Measurements from ENCODE around the gene RHBDL3. TPM values are rescaled to one million over a fixed set of nuclear protein-coding genes. Genes with fewer than 3 reads are reported as not detected.

RHBDL3 gene
- total RNA-seq, result under 1 TPM in 1 of 5 donors, not detected in 4; 0.07 TPM
- total RNA-seq (2013), result not detected
- 0 to 0.97 (median 0.10) reads per million in 29 experiments for total RNA-seq

- Histone ChIP-seq H3K9me3 (no peaks in the 10 kb centered on the region), H3K27me3 (replicated peaks in 1 of 2; ENCODE audit: control insufficient read depth in 2 of 2, extremely low read depth in 1 of 2, insufficient read depth in 2 of 2, low read length in 1 of 2) (peaks cover 26 to 65% of the 10 kb centered on the region in 2 experiments), H3K27ac (ENCODE audit: low read length) (no peak within 1 kb of the TSS), H3K36me3 (ENCODE audit: control insufficient read depth in 2 of 2, extremely low read depth in 1 of 2, insufficient read depth in 1 of 2, low read length in 1 of 2) (no peaks in the 10 kb centered on the region), H3K4me3 (ENCODE audit: control insufficient read depth in 1 of 2, extremely low read depth in 1 of 2, low read length in 1 of 2) (peak within 1 kb of the TSS; percentile 48 to 69), H3K4me1 (ENCODE audit: control insufficient read depth in 1 of 2, extremely low read depth in 1 of 2, insufficient read depth in 2 of 2, low read length in 2 of 2) (peaks cover 0 to 23% of the 10 kb centered on the region in 2 experiments)
- Mint-ChIP-seq H3K4me1 (peaks cover 19 to 23% (median 21%) of the 10 kb centered on the region in 3 donors), H3K27ac (peak within 1 kb of the TSS in 1 of 2 donors; percentile 7), H3K4me3 (peak within 1 kb of the TSS; percentile 78 to 84 (median 79)), H3K36me3 (no peaks in the 10 kb centered on the region), H3K9me3 (no peaks in the 10 kb centered on the region), H3K27me3 (peaks cover 40 to 53% of the 10 kb centered on the region in 2 donors)
- ChIA-PET CTCF (no interaction called here), POLR2A (no interaction called here)
- ATAC-seq (replicated peaks in 1 of 4) (peak; percentile 45 to 69 (median 59)), DNase-seq (peak in 6 of 35 experiments; percentile 5 to 49 (median 14))
- WGBS (ENCODE audit: insufficient coverage), result 4% methylated on average over 61 of the region's 68 CpGs
These were observed at the start of gene RHBDL3 for GRCh38 chr17:32265192-32265923. Gene RHBDL3 (plus strand): TSS chr17:32265832. CDS start chr17:32266190, 358 bp downstream.

GRCh38 chr17:32222621-32223020 is 43.0 kb upstream of the RHBDL3 start:
- no peak overlapping the region for H3K4me3 Mint-ChIP-seq
- no peak for ATAC-seq (replicated peaks in 1 of 4)

GRCh38 chr17:32223703-32224102 is 41.9 kb upstream of the RHBDL3 start:
- no peaks in the 10 kb centered on the region for H3K9me3 Mint-ChIP-seq
- no peak overlapping the region for H3K27ac ChIP-seq (ENCODE audit: low read length)
- whole genome bisulfite sequencing (ENCODE audit: insufficient coverage), result 67% methylated on average over 1 of the region's 3 CpGs
- DNase-seq, result no peak
- peaks cover 0 to 6% of the 10 kb centered on the region in 2 donors for H3K36me3 ChIP-seq (ENCODE audit: control insufficient read depth in 2 of 2, extremely low read depth in 1 of 2, insufficient read depth in 1 of 2, low read length in 1 of 2)
- peaks cover 15% of the 10 kb centered on the region for H3K36me3 Mint-ChIP-seq
- no peak overlapping the region for H3K4me3 Mint-ChIP-seq
- no peaks in the 10 kb centered on the region for H3K27me3 ChIP-seq (replicated peaks in 1 of 2; ENCODE audit: control insufficient read depth in 2 of 2, extremely low read depth in 1 of 2, insufficient read depth in 2 of 2, low read length in 1 of 2)
- no peaks in the 10 kb centered on the region for H3K27me3 Mint-ChIP-seq
- ATAC-seq (replicated peaks in 1 of 4), result no peak
- no peak overlapping the region for H3K4me3 ChIP-seq (ENCODE audit: control insufficient read depth in 1 of 2, extremely low read depth in 1 of 2, low read length in 1 of 2)
- H3K4me1 Mint-ChIP-seq, result peaks cover 0 to 7% (median 1%) of the 10 kb centered on the region in 3 donors
- H3K9me3 ChIP-seq, result no peaks in the 10 kb centered on the region
- H3K4me1 ChIP-seq (ENCODE audit: control insufficient read depth in 1 of 2, extremely low read depth in 1 of 2, insufficient read depth in 2 of 2, low read length in 2 of 2), result no peaks in the 10 kb centered on the region
- ChIA-PET CTCF (no interaction called here), POLR2A (no interaction called here)
- H3K27ac Mint-ChIP-seq, result no peak overlapping the region

More at GRCh38 chr17:32222621-32223020, 43.0 kb upstream of the RHBDL3 start:
- Histone ChIP-seq H3K27ac (ENCODE audit: low read length) (no peak overlapping the region), H3K36me3 (ENCODE audit: control insufficient read depth in 2 of 2, extremely low read depth in 1 of 2, insufficient read depth in 1 of 2, low read length in 1 of 2) (peaks cover 0 to 9% of the 10 kb centered on the region in 2 donors), H3K4me1 (ENCODE audit: control insufficient read depth in 1 of 2, extremely low read depth in 1 of 2, insufficient read depth in 2 of 2, low read length in 2 of 2) (no peaks in the 10 kb centered on the region), H3K27me3 (replicated peaks in 1 of 2; ENCODE audit: control insufficient read depth in 2 of 2, extremely low read depth in 1 of 2, insufficient read depth in 2 of 2, low read length in 1 of 2) (no peaks in the 10 kb centered on the region), H3K9me3 (no peaks in the 10 kb centered on the region), H3K4me3 (ENCODE audit: control insufficient read depth in 1 of 2, extremely low read depth in 1 of 2, low read length in 1 of 2) (no peak overlapping the region)
- 83% methylated on average over 1 of the region's 3 CpGs for WGBS (ENCODE audit: insufficient coverage)
- POLR2A ChIA-PET, result interaction anchor here (0.6 kb wide), 2 partner anchors 13 to 843 kb away, joined by 3 to 5 read pairs; no protein-coding TSS in a partner anchor
- no peak overlapping the region for H3K27ac Mint-ChIP-seq
- no peaks in the 10 kb centered on the region for H3K27me3 Mint-ChIP-seq
- H3K9me3 Mint-ChIP-seq, result no peaks in the 10 kb centered on the region
- CTCF ChIA-PET, result interaction anchor here in 1 of 2 donors (0.6 kb wide), 3 partner anchors 9 to 20 kb away, joined by 3 read pairs; no protein-coding TSS in a partner anchor
- H3K36me3 Mint-ChIP-seq, result peaks cover 12% of the 10 kb centered on the region
- peaks cover 0 to 7% (median 1%) of the 10 kb centered on the region in 3 donors for H3K4me1 Mint-ChIP-seq
- no peak for DNase-seq

GRCh38 chr17:32226886-32227285 is 38.7 kb upstream of the RHBDL3 start:
- H3K4me1 Mint-ChIP-seq, result peaks cover 0 to 2% (median under 1%) of the 10 kb centered on the region in 3 donors
- no peaks in the 10 kb centered on the region for H3K9me3 Mint-ChIP-seq
- Histone ChIP-seq H3K27ac (ENCODE audit: low read length) (no peak overlapping the region), H3K27me3 (replicated peaks in 1 of 2; ENCODE audit: control insufficient read depth in 2 of 2, extremely low read depth in 1 of 2, insufficient read depth in 2 of 2, low read length in 1 of 2) (no peaks in the 10 kb centered on the region), H3K4me1 (ENCODE audit: control insufficient read depth in 1 of 2, extremely low read depth in 1 of 2, insufficient read depth in 2 of 2, low read length in 2 of 2) (no peaks in the 10 kb centered on the region), H3K4me3 (ENCODE audit: control insufficient read depth in 1 of 2, extremely low read depth in 1 of 2, low read length in 1 of 2) (no peak overlapping the region), H3K36me3 (ENCODE audit: control insufficient read depth in 2 of 2, extremely low read depth in 1 of 2, insufficient read depth in 1 of 2, low read length in 1 of 2) (peaks cover 0 to 6% of the 10 kb centered on the region in 2 donors), H3K9me3 (no peaks in the 10 kb centered on the region)
- no peaks in the 10 kb centered on the region for H3K27me3 Mint-ChIP-seq
- CTCF ChIA-PET, result no interaction called here
- POLR2A ChIA-PET, result no interaction called here
- no peak overlapping the region for H3K4me3 Mint-ChIP-seq
- DNase-seq, result no peak
- peaks cover 9% of the 10 kb centered on the region for H3K36me3 Mint-ChIP-seq
- H3K27ac Mint-ChIP-seq, result no peak overlapping the region
- no peak for ATAC-seq (replicated peaks in 1 of 4)
- WGBS (ENCODE audit: insufficient coverage), result no CpG with 5 or more reads among the region's 3 CpGs

- H3K36me3 ChIP-seq (ENCODE audit: control insufficient read depth in 2 of 2, extremely low read depth in 1 of 2, insufficient read depth in 1 of 2, low read length in 1 of 2), result peaks cover 0 to 6% of the 10 kb centered on the region in 2 donors
- Mint-ChIP-seq H3K36me3 (peaks cover 9% of the 10 kb centered on the region), H3K9me3 (no peaks in the 10 kb centered on the region), H3K4me1 (peaks cover 6 to 7% (median 6%) of the 10 kb centered on the region in 3 donors), H3K4me3 (no peak overlapping the region), H3K27me3 (no peaks in the 10 kb centered on the region), H3K27ac (no peak overlapping the region)
- no peak for ATAC-seq (replicated peaks in 1 of 4)
- no peak overlapping the region for H3K4me3 ChIP-seq (ENCODE audit: control insufficient read depth in 1 of 2, extremely low read depth in 1 of 2, low read length in 1 of 2)
- H3K27me3 ChIP-seq (replicated peaks in 1 of 2; ENCODE audit: control insufficient read depth in 2 of 2, extremely low read depth in 1 of 2, insufficient read depth in 2 of 2, low read length in 1 of 2), result no peaks in the 10 kb centered on the region
- ChIA-PET CTCF (no interaction called here), POLR2A (no interaction called here)
- DNase-seq, result no peak
- H3K27ac ChIP-seq (ENCODE audit: low read length), result no peak overlapping the region
- no peaks in the 10 kb centered on the region for H3K9me3 ChIP-seq
- H3K4me1 ChIP-seq (ENCODE audit: control insufficient read depth in 1 of 2, extremely low read depth in 1 of 2, insufficient read depth in 2 of 2, low read length in 2 of 2), result no peaks in the 10 kb centered on the region
- 95% methylated on average over 9 of the region's 9 CpGs for WGBS (ENCODE audit: insufficient coverage)
These were observed 37.7 kb upstream of the RHBDL3 start for GRCh38 chr17:32227910-32228309.

- H3K4me3 ChIP-seq (ENCODE audit: control insufficient read depth in 1 of 2, extremely low read depth in 1 of 2, low read length in 1 of 2), result no peak overlapping the region
- WGBS (ENCODE audit: insufficient coverage), result no CpG with 5 or more reads among the region's 2 CpGs
- no peak overlapping the region for H3K27ac ChIP-seq (ENCODE audit: low read length)
- no peaks in the 10 kb centered on the region for H3K9me3 ChIP-seq
- ChIA-PET POLR2A (no interaction called here), CTCF (no interaction called here)
- no peaks in the 10 kb centered on the region for H3K4me1 ChIP-seq (ENCODE audit: control insufficient read depth in 1 of 2, extremely low read depth in 1 of 2, insufficient read depth in 2 of 2, low read length in 2 of 2)
- Mint-ChIP-seq H3K36me3 (peaks cover 3% of the 10 kb centered on the region), H3K4me1 (peaks cover 9 to 11% (median 11%) of the 10 kb centered on the region in 3 donors), H3K27ac (no peak overlapping the region), H3K27me3 (no peaks in the 10 kb centered on the region), H3K4me3 (no peak overlapping the region), H3K9me3 (no peaks in the 10 kb centered on the region)
- ATAC-seq (replicated peaks in 1 of 4) (no peak), DNase-seq (no peak)
- H3K36me3 ChIP-seq (ENCODE audit: control insufficient read depth in 2 of 2, extremely low read depth in 1 of 2, insufficient read depth in 1 of 2, low read length in 1 of 2), result no peaks in the 10 kb centered on the region
- H3K27me3 ChIP-seq (replicated peaks in 1 of 2; ENCODE audit: control insufficient read depth in 2 of 2, extremely low read depth in 1 of 2, insufficient read depth in 2 of 2, low read length in 1 of 2), result no peaks in the 10 kb centered on the region
These were observed 30.0 kb upstream of the RHBDL3 start for GRCh38 chr17:32235588-32235987.
